Esophagus muscularis mucosa (tissue), 4 donors: ENCODE measurements around the gene GNA12. TPM values are rescaled to one million over a fixed set of nuclear protein-coding genes. Genes with fewer than 3 reads are reported as not detected.

Source experiments
- DNase-seq: peaks from one replicate; pipeline ENCODE4 v3.0.0-alpha.2; 2017; ENCODE audit errors: extremely low spot score
- H3K27ac ChIP-seq, 4 donors: fragments of 200-600 bp; sonication (generic); replicated peaks in 1 of 4; 1 replicate in 3 of 4; 2 replicates in 1 of 4; pipeline ENCODE4 v1.5.1; 2016 to 2019; ENCODE audit warnings: mild to moderate bottlenecking in 1 of 4
- H3K27me3 ChIP-seq, 4 donors: fragments of 200-600 bp; sonication (generic); one replicate each; pipeline versions ENCODE4 v1.5.1 to v1.6.0; 2016 to 2019
- H3K36me3 ChIP-seq, 4 donors: fragments of 200-600 bp; sonication (generic); one replicate each; pipeline ENCODE4 v1.5.1; 2016 to 2019
- H3K4me1 ChIP-seq, 4 donors: fragments of 200-600 bp; sonication (generic); one replicate each; pipeline ENCODE4 v1.5.1; 2016 to 2019
- H3K4me3 ChIP-seq, 4 donors: fragments of 200-600 bp; sonication (generic); 1 replicate in 2 of 4; 2 replicates in 2 of 4; pipeline ENCODE4 v1.5.1; 2016 to 2019; ENCODE audit warnings: mild to moderate bottlenecking in 4 of 4, moderate library complexity in 1 of 4
- H3K9me3 ChIP-seq, 4 donors: fragments of 200-600 bp; sonication (generic); 1 replicate in 3 of 4; 2 replicates in 1 of 4; pipeline ENCODE4 v1.5.1; 2016 to 2019
- CTCF ChIP-seq, 3 experiments: fragments of 200-600 bp in 2 of 3; fragments of 450-650 bp in 1 of 3; sonication (generic) in 2 of 3; IDR thresholded peaks; one replicate each; pipeline ENCODE4 v1.5.1; 2017 to 2019; ENCODE audit warnings: antibody characterized with exemption in 3 of 3, mild to moderate bottlenecking in 2 of 3, moderate library complexity in 1 of 3
- EP300 ChIP-seq: sonication (generic); formaldehyde crosslinking; IDR thresholded peaks from one replicate; pipeline ENCODE4 v1.6.1; 2017; ENCODE audit warnings: antibody characterized with exemption
- POLR2A ChIP-seq: fragments of 450-650 bp; IDR thresholded peaks from one replicate; pipeline ENCODE4 v1.6.1; 2017; ENCODE audit warnings: antibody characterized with exemption, moderate library complexity, mild to moderate bottlenecking, low read depth
- POLR2AphosphoS5 ChIP-seq, 2 donors: sonication (generic); formaldehyde crosslinking; IDR thresholded peaks; one replicate each; pipeline ENCODE4 v1.6.1; 2017; ENCODE audit warnings: antibody characterized with exemption in 2 of 2
- WGBS: methylation state at CpG from one replicate; pipeline ENCODE4 v1.1.5; 2018; 5-methylcytosine and 5-hydroxymethylcytosine counted together
- intact Hi-C: fragments of 100-400 bp; cut with DNase I; formaldehyde crosslinking; loops from one replicate; pipeline ENCODE4 v1.15.1; 2023
- total RNA-seq, 4 donors: library from RNA; depleted of rRNA; stranded (reverse); fragments of >200 nt; gene quantifications; one replicate each; pipeline versions ENCODE4 v1.1.0 to v1.2.1, GENCODE V29; 2016

GNA12 gene
- total RNA-seq, 4 donors from 2014 or later: 25.3 to 61.8 (median 38.9) TPM

GRCh38 chr7:2723138-2723850 is 120.8 kb downstream of the GNA12 start:
- H3K4me1 ChIP-seq: peaks cover 0 to 5% (median 1%) of the 10 kb centered on the region in 4 donors
- TF ChIP-seq POLR2A (no peak), EP300 (no peak), CTCF (IDR thresholded peaks at IDR 0.05) (no peak), POLR2AphosphoS5 (IDR thresholded peaks at IDR 0.05) (no peak)

GRCh38 chr7:2722591-2722990 is 121.5 kb downstream of the GNA12 start:
- no peaks in the 10 kb centered on the region for H3K9me3 ChIP-seq
- TF ChIP-seq POLR2A (no peak), CTCF (IDR thresholded peaks at IDR 0.05) (no peak), EP300 (no peak), POLR2AphosphoS5 (IDR thresholded peaks at IDR 0.05) (no peak)
- H3K36me3 ChIP-seq: peaks cover 0 to 70% (median 44%) of the 10 kb centered on the region in 4 donors
- H3K4me1 ChIP-seq: peaks cover 3 to 6% (median 6%) of the 10 kb centered on the region in 4 donors
- H3K27ac ChIP-seq: no peak overlapping the region
- 93% methylated on average over 4 of the region's 4 CpGs for WGBS
- intact Hi-C loops: no loop called here
- no peak overlapping the region for H3K4me3 ChIP-seq
- no peak for DNase-seq
- H3K27me3 ChIP-seq: no peaks in the 10 kb centered on the region

More at GRCh38 chr7:2723138-2723850, 120.8 kb downstream of the GNA12 start:
- 89% methylated on average over 12 of the region's 23 CpGs for WGBS
- no peak for DNase-seq
- Histone ChIP-seq H3K27ac (no peak overlapping the region), H3K4me3 (no peak overlapping the region), H3K27me3 (no peaks in the 10 kb centered on the region), H3K9me3 (no peaks in the 10 kb centered on the region), H3K36me3 (peaks cover 0 to 68% (median 44%) of the 10 kb centered on the region in 4 donors)
- intact Hi-C loops: no loop called here

GRCh38 chr7:2721842-2722241 is 122.3 kb downstream of the GNA12 start:
- intact Hi-C loops: no loop called here
- Histone ChIP-seq H3K27me3 (no peaks in the 10 kb centered on the region), H3K36me3 (peaks cover 0 to 68% (median 40%) of the 10 kb centered on the region in 4 donors), H3K9me3 (no peaks in the 10 kb centered on the region), H3K4me3 (no peak overlapping the region), H3K4me1 (peaks cover 11 to 14% (median 13%) of the 10 kb centered on the region in 4 donors), H3K27ac (no peak overlapping the region)
- TF ChIP-seq CTCF (IDR thresholded peaks at IDR 0.05) (no peak), POLR2A (no peak), POLR2AphosphoS5 (IDR thresholded peaks at IDR 0.05) (no peak), EP300 (no peak)
- no peak for DNase-seq
- 95% methylated on average over 19 of the region's 19 CpGs for WGBS

GRCh38 chr7:2720024-2720423 is 124.1 kb downstream of the GNA12 start:
- intact Hi-C loops: no loop called here
- Histone ChIP-seq H3K36me3 (peaks cover 0 to 51% (median 29%) of the 10 kb centered on the region in 4 donors), H3K4me3 (no peak overlapping the region)

More at GRCh38 chr7:2720024-2720423, 124.1 kb downstream of the GNA12 start:
- Histone ChIP-seq H3K27ac (no peak overlapping the region), H3K9me3 (no peaks in the 10 kb centered on the region), H3K4me1 (peaks cover 22 to 31% (median 28%) of the 10 kb centered on the region in 4 donors), H3K27me3 (no peaks in the 10 kb centered on the region)
- WGBS: 95% methylated on average over 16 of the region's 16 CpGs
- no peak for DNase-seq
- TF ChIP-seq EP300 (no peak), POLR2AphosphoS5 (IDR thresholded peaks at IDR 0.05) (no peak), POLR2A (no peak), CTCF (IDR thresholded peaks at IDR 0.05) (no peak)
